ENCODE data around the gene CABLES2.

The CABLES2 gene

GRCh38 chr20:62350629-62351422 lies 56.3 kb downstream of the CABLES2 start:
- no peak for DNase-seq (ENCODE audit: low read depth, low spot score)

GRCh38 chr20:62350098-62350628 lies 56.9 kb downstream of the CABLES2 start:
- no peak for DNase-seq (ENCODE audit: low read depth, low spot score)

GRCh38 chr20:62349556-62350097 lies 57.5 kb downstream of the CABLES2 start:
- no peak for DNase-seq (ENCODE audit: low read depth, low spot score)

- no peak for DNase-seq (ENCODE audit: low read depth, low spot score)
Measured at GRCh38 chr20:62348604-62349003, 58.5 kb downstream of the CABLES2 start.

GRCh38 chr20:62347445-62347844 lies 59.6 kb downstream of the CABLES2 start:
- DNase-seq (ENCODE audit: low read depth, low spot score) = no peak

- no peak for DNase-seq (ENCODE audit: low read depth, low spot score)
Measured at GRCh38 chr20:62347151-62347404, 60.0 kb downstream of the CABLES2 start.

GRCh38 chr20:62346398-62347150 lies 60.5 kb downstream of the CABLES2 start:
- DNase-seq (ENCODE audit: low read depth, low spot score) = no peak

GRCh38 chr20:62345681-62346370 lies 61.3 kb downstream of the CABLES2 start:
- no peak for DNase-seq (ENCODE audit: low read depth, low spot score)

- DNase-seq (ENCODE audit: low read depth, low spot score) = no peak
Measured at GRCh38 chr20:62344782-62345181, 62.3 kb downstream of the CABLES2 start.

- DNase-seq (ENCODE audit: low read depth, low spot score) = no peak
Measured at GRCh38 chr20:62344092-62344491, 63.0 kb downstream of the CABLES2 start.

- DNase-seq (ENCODE audit: low read depth, low spot score) = no peak
Measured at GRCh38 chr20:62342910-62343309, 64.2 kb downstream of the CABLES2 start.

- no peak for DNase-seq (ENCODE audit: low read depth, low spot score)
Measured at GRCh38 chr20:62339647-62340062, 67.4 kb downstream of the CABLES2 start.
